H1 (cell line): Measurements from ENCODE around the gene TPP1. TPM values are rescaled to one million over a fixed set of nuclear protein-coding genes. Genes with fewer than 3 reads are reported as not detected.

ENCODE experiments used
- CTCF ChIA-PET: fragments of 300-600 bp; sonication (Branson Sonifier 250); formaldehyde crosslinking; loops from one replicate; lab custom pipeline; 2021; ENCODE audit not compliant: partially characterized antibody; lab: Charles Lee
- POLR2A ChIA-PET: fragments of 300-600 bp; sonication (Branson Sonifier 250); formaldehyde crosslinking; loops from one replicate; lab custom pipeline; 2021; ENCODE audit warnings: inconsistent platforms; ENCODE audit not compliant: partially characterized antibody; lab: Charles Lee
- DNase-seq, 2 experiments: peaks; one replicate each; pipeline versions ENCODE4 v3.0.0 to v3.0.0-alpha.2; 2010 to 2022; ENCODE audit warnings: low spot score in 2 of 2, low read depth in 1 of 2, mixed read lengths in 1 of 2
- FAIRE-seq: peaks from 2 replicates; lab custom pipeline; 2011; peaks lifted over from hg19 to GRCh38; lab: Jason Lieb, UNC
- H2AFZ ChIP-seq: 2 replicates; pipeline ENCODE4 v1.8.1; 2012; ENCODE audit warnings: low read length, inconsistent platforms
- H2AK5ac ChIP-seq: 2 replicates; pipeline ENCODE4 v1.6.1; 2013; ENCODE audit warnings: low read depth, low read length
- H2BK120ac ChIP-seq: replicated peaks from 2 replicates; pipeline ENCODE3; 2013; ENCODE audit warnings: low read depth, low read length, inconsistent platforms
- H2BK12ac ChIP-seq: 2 replicates; pipeline ENCODE4 v1.6.1; 2013; ENCODE audit warnings: low read depth, low read length
- H2BK15ac ChIP-seq: 2 replicates; pipeline ENCODE4 v1.6.1; 2013; ENCODE audit warnings: low read length
- H2BK20ac ChIP-seq: 2 replicates; pipeline ENCODE4 v1.6.1; 2013; ENCODE audit warnings: low read length
- H2BK5ac ChIP-seq: 2 replicates; pipeline ENCODE4 v1.6.1; 2013; ENCODE audit warnings: low read depth, low read length
- H3K14ac ChIP-seq: 2 replicates; pipeline ENCODE4 v1.6.1; 2013; ENCODE audit warnings: inconsistent platforms; ENCODE audit not compliant: insufficient read length
- H3K18ac ChIP-seq: 2 replicates; pipeline ENCODE4 v1.6.1; 2013; ENCODE audit warnings: low read length; ENCODE audit errors: extremely low read depth
- H3K23ac ChIP-seq: 2 replicates; pipeline ENCODE4 v1.6.1; 2013; ENCODE audit warnings: inconsistent platforms; ENCODE audit not compliant: insufficient read length
- H3K23me2 ChIP-seq: 2 replicates; pipeline ENCODE4 v1.6.1; 2013; ENCODE audit warnings: low read depth, low read length
- H3K27ac ChIP-seq: 2 replicates; pipeline ENCODE4 v1.6.1; 2011; ENCODE audit warnings: low read depth, low read length, inconsistent platforms
- H3K27me3 ChIP-seq, 4 experiments: replicated peaks in 1 of 4; 1 replicate in 1 of 4; 2 replicates in 3 of 4; pipeline versions ENCODE4 v1.6.1 to v1.8.1; 2011 to 2013; ENCODE audit warnings: low read length in 3 of 4, mild to moderate bottlenecking in 3 of 4, inconsistent platforms in 2 of 4, mixed read lengths in 2 of 4, moderate library complexity in 1 of 4; ENCODE audit not compliant: control insufficient read depth in 3 of 4, insufficient read depth in 3 of 4; ENCODE audit errors: extremely low read depth in 1 of 4
- H3K36me3 ChIP-seq, 4 experiments: 2 replicates each; pipeline versions ENCODE4 v1.6.1 to v1.8.1; 2011 to 2013; ENCODE audit warnings: mild to moderate bottlenecking in 4 of 4, low read length in 3 of 4, moderate library complexity in 2 of 4, control low read depth in 1 of 4, inconsistent platforms in 1 of 4; ENCODE audit not compliant: insufficient read depth in 4 of 4, control insufficient read depth in 2 of 4
- H3K4ac ChIP-seq: replicated peaks from 2 replicates; pipeline ENCODE3; 2013; ENCODE audit warnings: low read length, low read depth, mixed read lengths, inconsistent platforms; ENCODE audit not compliant: insufficient read length
- H3K4me1 ChIP-seq, 4 experiments: replicated peaks in 1 of 4; 1 replicate in 1 of 4; 2 replicates in 3 of 4; pipeline versions ENCODE4 v1.6.1 to v1.8.1; 2011 to 2013; ENCODE audit warnings: low read length in 3 of 4, inconsistent platforms in 2 of 4, mixed read lengths in 1 of 4; ENCODE audit not compliant: insufficient read depth in 4 of 4, control insufficient read depth in 3 of 4
- H3K4me2 ChIP-seq, 2 experiments: 2 replicates each; pipeline versions ENCODE4 v1.6.1 to v1.8.1; 2011 to 2013; ENCODE audit warnings: low read depth in 2 of 2, low read length in 2 of 2, control low read depth in 1 of 2, inconsistent platforms in 1 of 2, mild to moderate bottlenecking in 1 of 2; ENCODE audit not compliant: insufficient read depth in 1 of 2
- H3K4me3 ChIP-seq, 4 experiments: fragments of 200-600, 300-600 bp in 1 of 4; sonication (generic), shearing (Covaris generic), sonication (Bioruptor Twin) in 1 of 4; 2 replicates each; pipeline versions ENCODE4 v1.5.1 to v1.8.1; 2011 to 2016; ENCODE audit warnings: low read length in 4 of 4, low read depth in 3 of 4, control low read depth in 2 of 4, inconsistent platforms in 2 of 4, mild to moderate bottlenecking in 2 of 4, mixed read lengths in 1 of 4, moderate library complexity in 1 of 4; ENCODE audit not compliant: insufficient read depth in 2 of 4; ENCODE audit errors: extremely low read depth in 1 of 4
- H3K56ac ChIP-seq: replicated peaks from 2 replicates; pipeline ENCODE3; 2013; ENCODE audit warnings: low read depth, mild to moderate bottlenecking, mixed read lengths, low read length, inconsistent platforms; ENCODE audit not compliant: insufficient read length
- H3K79me1 ChIP-seq: 2 replicates; pipeline ENCODE4 v1.6.1; 2013; ENCODE audit warnings: low read depth, low read length, control low read depth
- H3K79me2 ChIP-seq, 2 experiments: 2 replicates each; pipeline versions ENCODE4 v1.6.1 to v1.8.1; 2012 to 2013; ENCODE audit warnings: low read length in 2 of 2, mild to moderate bottlenecking in 2 of 2, inconsistent platforms in 1 of 2; ENCODE audit not compliant: insufficient read depth in 2 of 2, control insufficient read depth in 1 of 2
- H3K9ac ChIP-seq, 4 experiments: replicated peaks in 1 of 4; 1 replicate in 1 of 4; 2 replicates in 3 of 4; pipeline versions ENCODE4 v1.6.1 to v1.8.1; 2011 to 2013; ENCODE audit warnings: low read depth in 3 of 4, low read length in 3 of 4, control low read depth in 2 of 4, mild to moderate bottlenecking in 2 of 4, moderate library complexity in 2 of 4, inconsistent platforms in 1 of 4; ENCODE audit errors: extremely low read depth in 1 of 4
- H3K9me3 ChIP-seq, 2 experiments: 2 replicates each; pipeline versions ENCODE4 v1.6.1 to v1.8.1; 2012 to 2013; ENCODE audit warnings: mild to moderate bottlenecking in 2 of 2, moderate library complexity in 2 of 2, control low read depth in 1 of 2, inconsistent platforms in 1 of 2, low read depth in 1 of 2, low read length in 1 of 2, mixed read lengths in 1 of 2; ENCODE audit not compliant: insufficient read depth in 2 of 2
- H4K20me1 ChIP-seq, 2 experiments: replicated peaks in 1 of 2; 2 replicates each; pipeline versions ENCODE3 to v1.8.1; 2011 to 2013; ENCODE audit warnings: inconsistent platforms in 2 of 2, low read length in 2 of 2, mild to moderate bottlenecking in 1 of 2; ENCODE audit not compliant: insufficient read depth in 2 of 2, control insufficient read depth in 1 of 2
- H4K5ac ChIP-seq: 2 replicates; pipeline ENCODE4 v1.6.1; 2013; ENCODE audit warnings: low read length, low read depth, mixed read lengths, inconsistent platforms; ENCODE audit not compliant: insufficient read length
- H4K8ac ChIP-seq: 2 replicates; pipeline ENCODE4 v1.8.0; 2013; ENCODE audit warnings: mild to moderate bottlenecking, moderate library complexity, low read length, inconsistent platforms; ENCODE audit not compliant: insufficient read depth; ENCODE audit errors: extremely low read depth
- H4K91ac ChIP-seq: replicated peaks from 2 replicates; pipeline ENCODE3; 2013; ENCODE audit warnings: low read length, mixed read lengths, inconsistent platforms; ENCODE audit not compliant: insufficient read length
- GTF2F1 ChIP-seq: IDR thresholded peaks from 2 replicates; pipeline ENCODE4 v1.6.1; 2012; ENCODE audit warnings: low read depth, low read length, improper control_type of control experiment, borderline replicate concordance
- POLR2A ChIP-seq, 2 experiments: IDR thresholded peaks; 1 replicate in 1 of 2; 2 replicates in 1 of 2; pipeline ENCODE4 v1.6.1; 2011; ENCODE audit warnings: low read depth in 2 of 2, low read length in 2 of 2, mild to moderate bottlenecking in 2 of 2; ENCODE audit errors: control extremely low read depth in 1 of 2
- RFX5 ChIP-seq: IDR thresholded peaks from 2 replicates; pipeline ENCODE4 v1.6.1; 2011; ENCODE audit warnings: low read depth, low read length, improper control_type of control experiment, borderline replicate concordance
- RNF2 ChIP-seq: fragments of 200-900, 300-1000 bp; sonication (generic); IDR thresholded peaks from 2 replicates; pipeline ENCODE4 v1.7.1; 2016; ENCODE audit warnings: borderline replicate concordance, low read depth, mild to moderate bottlenecking, antibody characterized with exemption, low read length; ENCODE audit not compliant: poor library complexity, severe bottlenecking; ENCODE audit errors: missing control alignments
- SP1 ChIP-seq: IDR thresholded peaks from 2 replicates; pipeline ENCODE4 v1.6.1; 2011; ENCODE audit warnings: low read depth, low read length
- SRF ChIP-seq: IDR thresholded peaks from 2 replicates; pipeline ENCODE4 v1.6.1; 2011; ENCODE audit warnings: mild to moderate bottlenecking, low read depth, low read length, moderate library complexity
- YY1 ChIP-seq: IDR thresholded peaks from 2 replicates; pipeline ENCODE4 v1.6.1; 2011; ENCODE audit warnings: low read depth, mild to moderate bottlenecking, low read length
- WGBS, 2 experiments: shearing (Covaris generic) in 1 of 2; methylation state at CpG; one replicate each; pipeline versions ENCODE4 v1.1.6 to v1.1.7; 2013 to 2015; ENCODE audit warnings: low lambda C conversion rate in 2 of 2, mixed read lengths in 2 of 2, inconsistent platforms in 1 of 2, low coverage in 1 of 2, missing lambda C conversion rate in 1 of 2; ENCODE audit not compliant: insufficient replicate concordance in 2 of 2, insufficient coverage in 1 of 2, insufficient read length in 1 of 2; ENCODE audit errors: extremely low coverage in 1 of 2, missing lambda C conversion rate in 1 of 2; 5-methylcytosine and 5-hydroxymethylcytosine counted together
- polyA plus RNA-seq, 7 experiments: library from polyadenylated mRNA; depleted of rRNA in 3 of 7; stranded (reverse) in 5 of 7; unstranded in 2 of 7; fragments of >200 nt in 5 of 7; fragments of 200-250 nt in 2 of 7; gene quantifications; 1 replicate in 5 of 7; 2 replicates in 1 of 7; 4 replicates in 1 of 7; pipeline versions ENCODE4 v1.2.1 to v1.2.3, GENCODE V29; 2011 to 2013; ENCODE audit warnings: missing spikeins in 2 of 7, mixed read lengths in 2 of 7
- total RNA-seq: library from RNA; stranded (reverse); fragmentation: NEBNext Ultra II Directional; extraction: Animal tissue kit (Norgen Biotek cat#: 25700); gene quantifications from 2 replicates; pipeline ENCODE4 v1.2.1, GENCODE V29; 2021
- TF ChIP-seq, protein P1 (sequence below): IDR thresholded peaks from 2 replicates; pipeline ENCODE4 v1.6.1; 2011; ENCODE audit warnings: low read depth, mild to moderate bottlenecking, low read length; ENCODE audit not compliant: insufficient read depth

TPP1 gene
- total and polyA plus RNA-seq, 2 of the 8 experiments (the other 6 are each of a cell fraction or from before 2014, with no cell fraction given): 36.1 to 77.5 TPM

DNA sequence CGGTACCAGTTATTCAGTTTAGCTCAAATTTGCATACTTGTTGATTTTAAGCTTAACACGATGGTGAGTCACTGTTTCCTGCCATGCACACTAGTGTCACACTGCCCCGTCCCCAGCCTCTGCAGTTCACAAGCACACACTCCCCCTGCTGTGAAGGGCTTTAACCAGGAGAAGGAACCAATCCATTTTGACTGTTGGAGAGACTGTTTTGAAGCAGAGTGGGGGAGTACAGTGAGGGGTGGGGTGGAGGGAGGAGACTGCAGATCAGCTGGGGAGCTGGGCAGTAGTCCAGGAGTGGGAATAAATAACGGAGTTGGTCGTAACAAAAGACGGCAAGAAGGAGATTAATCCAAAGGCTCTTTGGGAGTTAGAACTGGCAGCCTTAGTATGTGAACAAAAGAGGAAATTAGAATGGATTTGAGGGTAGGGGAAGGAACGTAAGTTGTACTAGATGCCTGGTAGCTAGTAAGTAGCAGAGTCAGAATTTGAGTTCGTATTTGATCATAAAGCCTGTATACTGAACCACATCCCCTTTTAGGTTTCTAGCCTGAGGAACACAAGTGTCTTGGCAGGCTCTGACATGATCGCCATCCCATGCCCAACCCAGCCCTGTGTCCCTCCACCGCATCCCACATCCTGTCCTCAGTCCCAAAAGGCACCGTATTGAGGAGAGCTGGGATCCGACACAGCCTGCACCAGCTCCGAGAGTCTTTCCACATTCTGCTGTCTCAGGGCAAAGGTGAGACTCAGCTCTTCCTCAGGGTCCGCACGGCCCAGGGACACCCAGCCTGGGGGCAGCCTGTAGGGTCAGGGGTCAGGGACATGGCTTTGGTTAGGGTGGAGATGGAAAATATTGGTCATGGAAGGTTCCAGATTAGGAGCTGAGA, 862 bp downstream of the TPP1 start:
- Histone ChIP-seq H3K14ac (no peak overlapping the region), H3K79me1 (no peaks in the 10 kb centered on the region; the same call in none of the 2 replicates), H2BK12ac (no peak overlapping the region), H2BK5ac (no peak overlapping the region), H3K27me3 (no peaks in the 10 kb centered on the region), H3K4me2 (peak overlapping the region; percentile 90 to 98), H2BK120ac (no peak overlapping the region), H2BK15ac (no peak overlapping the region), H3K4me3 (peak overlapping the region; percentile 72 to 97 (median 89)), H2AK5ac (no peak overlapping the region), H2AFZ (no peak overlapping the region), H3K36me3 (peaks cover 0 to 4% (median 2%) of the 10 kb centered on the region in 4 experiments; a peak in 4 of 8 replicates), H3K79me2 (peaks cover 0 to 8% of the 10 kb centered on the region in 2 experiments; a peak in 1 of 4 replicates), H4K5ac (no peak overlapping the region), H3K18ac (no peak overlapping the region), H3K4ac (peak overlapping the region; percentile 63), H4K91ac (no peak overlapping the region), H4K20me1 (no peaks in the 10 kb centered on the region), H4K8ac (peak overlapping the region; percentile 87; the same call in 1 of the 2 replicates), H3K27ac (no peak overlapping the region), H3K23ac (no peak overlapping the region), H3K4me1 (peaks cover 0 to 7% (median 4%) of the 10 kb centered on the region in 4 experiments; a peak in 3 of 7 replicates), H3K9ac (peak overlapping the region; percentile 68 to 96 (median 79)), H2BK20ac (no peak overlapping the region), H3K9me3 (no peaks in the 10 kb centered on the region), H3K56ac (no peak overlapping the region), H3K23me2 (peaks cover 6% of the 10 kb centered on the region)
- DNase-seq: no peak
- 83% methylated on average over 15 of the region's 15 CpGs; no CpG with 5 or more reads in 1 of the 2 experiments for WGBS, 2 experiments
- no peak for FAIRE-seq
- CTCF ChIA-PET: interaction anchor here (0.7 to 2.6 kb wide), 17 partner anchors 10 to 654 kb away, joined by 3 to 11 read pairs (median 3); partner anchors contain the start of gene ILK
- POLR2A ChIA-PET: interaction anchor here (0.7 to 3.2 kb wide), 14 partner anchors 9 to 218 kb away, joined by 3 to 31 read pairs (median 4); partner anchors contain the start of genes MRPL17 and RRP8
- TF ChIP-seq POLR2A (IDR thresholded peaks at IDR 0.05; ENCODE audit: control extremely low read depth in 1 of 2, low read depth in 2 of 2, low read length in 2 of 2): no peak
- TF ChIP-seq RNF2: no peak
- no peak for TF ChIP-seq YY1
- TF ChIP-seq SP1: no peak
- no peak for TF ChIP-seq RFX5
- no peak for TF ChIP-seq GTF2F1
- TF ChIP-seq, protein P1, sequence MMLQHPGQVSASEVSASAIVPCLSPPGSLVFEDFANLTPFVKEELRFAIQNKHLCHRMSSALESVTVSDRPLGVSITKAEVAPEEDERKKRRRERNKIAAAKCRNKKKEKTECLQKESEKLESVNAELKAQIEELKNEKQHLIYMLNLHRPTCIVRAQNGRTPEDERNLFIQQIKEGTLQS: no peak
- TF ChIP-seq SRF: no peak
